NCI-H82 treated with DMSO at 0.1 percent for 48 hours (cell line): Measurements from ENCODE around the gene MYH11.
"Not testable (repeated sequence)": the region's sequence is repeated elsewhere in the genome, so short reads cannot be mapped to it uniquely, and the experiment has no call there.

Experiments
- DNase-seq: peaks from one replicate; lab custom pipeline; 2025; ENCODE audit not compliant: unreplicated experiment; lab: John Stamatoyannopoulos, UW

MYH11 gene

DNA sequence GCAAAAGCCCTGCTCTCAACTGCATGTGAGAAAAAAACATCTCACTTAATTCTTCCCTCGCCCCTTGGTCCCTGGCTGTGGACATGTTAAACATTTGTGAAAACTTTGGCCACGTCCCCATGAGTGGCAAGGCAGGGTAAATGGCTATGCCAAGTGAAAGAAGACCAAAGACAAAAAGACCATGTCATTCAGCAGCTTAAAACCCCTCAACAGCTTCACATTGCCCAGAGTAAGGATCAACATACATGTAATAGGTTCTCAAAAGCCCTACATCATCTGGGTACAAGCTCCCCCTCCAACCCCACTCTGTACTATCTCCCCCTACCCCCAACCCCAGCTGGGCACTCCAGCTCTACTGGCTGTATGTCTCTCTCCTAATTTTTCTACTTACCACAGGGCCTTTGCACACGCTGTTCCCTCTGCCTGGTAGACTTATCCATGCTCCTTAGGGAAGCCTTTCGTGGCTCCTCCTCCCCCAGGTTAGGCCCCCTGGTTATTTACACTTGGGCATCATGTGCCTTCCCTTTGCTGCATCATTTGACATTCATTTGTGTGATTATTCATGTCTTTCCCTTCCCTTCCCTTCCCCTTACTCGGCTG is 131.1 kb downstream of the MYH11 start:
- no peak for DNase-seq

GRCh38 chr16:15723808-15724207 is 133.0 kb downstream of the MYH11 start:
- no peak for DNase-seq

DNA sequence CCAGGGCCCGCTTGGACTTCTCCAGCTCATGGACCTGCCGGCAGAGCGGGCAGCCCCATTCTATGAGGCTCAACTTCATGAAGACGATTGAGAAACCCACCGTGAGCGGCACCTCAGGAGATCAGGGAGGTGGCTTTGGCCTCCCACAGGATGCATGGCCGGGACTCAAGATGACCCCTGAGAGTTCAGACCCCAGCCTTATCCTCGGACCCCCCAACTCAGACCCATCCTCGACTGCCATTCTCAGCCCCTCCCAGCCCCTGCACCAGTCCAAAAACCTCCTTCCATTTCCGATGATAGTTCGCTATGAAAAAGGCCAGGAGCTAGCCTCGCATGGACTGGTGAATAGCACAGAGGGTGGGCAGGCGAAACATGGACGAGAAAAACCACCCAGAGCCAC is 135.8 kb downstream of the MYH11 start:
- DNase-seq: no peak

- DNase-seq: no peak
Measured at GRCh38 chr16:15716694-15717447, 140.0 kb downstream of the MYH11 start.

DNA sequence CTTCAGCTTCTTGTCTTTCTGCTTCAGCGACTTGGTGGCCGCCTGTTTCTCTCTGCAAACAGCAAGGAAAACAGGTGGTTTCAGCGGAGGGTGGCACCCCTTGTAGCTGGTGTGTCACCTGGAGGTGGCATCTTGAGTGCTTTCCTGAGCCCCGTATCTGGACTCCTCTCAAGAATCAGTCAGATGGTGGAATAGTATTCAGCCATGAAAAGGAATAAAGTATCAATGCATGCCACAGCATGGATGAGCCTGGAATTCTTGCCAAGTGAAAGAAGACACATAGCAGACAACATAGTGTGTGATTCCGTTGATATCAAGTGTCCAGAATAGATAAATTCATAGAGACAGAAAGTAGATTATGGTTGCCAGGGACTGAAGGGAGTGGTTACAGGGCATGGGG is 141.6 kb downstream of the MYH11 start:
- no peak for DNase-seq

DNA sequence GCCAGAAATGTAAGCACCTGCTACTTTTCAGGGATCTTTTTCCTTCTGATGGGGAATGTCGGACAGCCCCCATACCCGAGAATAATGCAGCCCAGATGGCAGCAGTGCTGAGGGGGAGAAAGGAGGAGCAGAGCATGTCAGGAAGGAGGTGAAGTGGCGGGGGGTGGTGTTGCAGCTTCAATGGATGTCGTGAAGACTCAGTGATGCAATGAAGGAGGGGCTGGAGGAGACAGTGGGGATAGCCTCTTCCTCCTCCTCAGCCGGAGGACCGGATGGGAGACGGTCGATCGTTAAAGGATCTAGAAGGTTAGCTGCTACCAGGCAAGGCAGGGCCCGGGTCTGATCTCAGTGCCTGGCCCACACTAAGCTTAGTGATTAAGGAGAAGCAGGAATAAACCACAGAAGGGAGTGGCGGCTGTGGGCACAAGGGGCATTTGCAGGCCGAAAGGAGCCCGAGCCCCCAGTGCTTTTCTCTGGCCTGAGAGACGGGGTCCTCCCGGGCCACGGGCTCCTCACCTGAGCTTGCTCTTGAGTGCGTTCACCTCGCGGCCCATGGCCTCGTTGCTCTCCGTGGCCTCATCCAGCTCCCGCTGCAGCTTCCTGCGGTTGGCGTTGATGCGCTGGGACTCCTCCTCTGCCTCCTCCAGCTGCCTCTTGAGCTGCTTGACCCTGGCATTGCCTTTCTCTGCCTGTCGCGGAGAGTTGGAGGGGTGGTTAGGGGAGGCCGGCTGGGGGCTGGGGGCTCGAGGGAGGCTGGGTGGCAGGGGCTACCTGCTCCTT is 142.2 kb downstream of the MYH11 start:
- DNase-seq: no peak

DNA sequence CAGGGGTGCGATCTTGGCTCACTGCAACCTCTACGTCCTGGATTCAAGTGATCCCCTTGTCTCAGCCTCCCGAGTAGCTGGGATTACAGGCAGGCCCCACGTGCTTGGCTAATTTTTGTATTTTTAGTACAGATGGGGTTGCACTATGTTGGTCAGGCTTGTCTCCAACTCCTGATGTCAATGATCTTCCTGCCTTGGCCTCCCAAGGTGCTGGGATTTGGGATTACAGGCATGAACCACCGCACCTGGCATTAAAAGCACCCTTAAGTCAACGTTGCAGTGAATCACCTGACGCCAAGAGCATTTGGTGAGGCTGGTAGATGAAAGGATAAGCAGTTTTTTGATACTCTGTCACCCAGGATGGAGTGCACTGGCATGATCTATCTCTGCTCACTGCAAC is 147.8 kb downstream of the MYH11 start:
- DNase-seq: no peak

DNA sequence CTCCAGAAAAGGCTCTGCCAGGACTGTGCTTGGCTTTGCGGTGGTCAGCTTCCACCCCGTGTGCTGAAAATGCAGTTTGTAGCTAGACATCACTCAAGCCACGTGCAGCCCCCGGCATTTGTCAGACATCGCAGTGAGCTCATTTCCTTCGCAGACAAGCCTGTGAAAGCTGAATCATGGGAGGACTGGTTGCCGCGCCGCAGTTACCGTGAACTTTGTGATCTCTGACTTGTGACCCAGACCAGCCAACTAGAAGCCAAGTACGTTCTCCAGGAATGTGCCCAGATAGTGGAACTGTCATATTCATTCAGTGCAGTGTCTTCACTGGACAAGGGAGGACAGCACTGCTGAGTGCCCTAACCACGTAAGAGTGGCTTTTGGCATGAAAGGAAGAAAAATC is 148.7 kb downstream of the MYH11 start:
- no peak for DNase-seq

- DNase-seq: no peak
Measured at GRCh38 chr16:15707332-15707731, 149.5 kb downstream of the MYH11 start.

GRCh38 chr16:15705064-15705565 is 151.7 kb downstream of the MYH11 start:
- DNase-seq: no peak

- peak; percentile 34 for DNase-seq
Measured at GRCh38 chr16:15704545-15704987, 152.3 kb downstream of the MYH11 start.

- DNase-seq: no peak
Measured at GRCh38 chr16:15703029-15703736, 153.6 kb downstream of the MYH11 start.

- DNase-seq: no peak
Measured at GRCh38 chr16:15701975-15702970, 154.6 kb downstream of the MYH11 start.

GRCh38 chr16:15701367-15701766 is 155.5 kb downstream of the MYH11 start:
- DNase-seq: no peak

DNA sequence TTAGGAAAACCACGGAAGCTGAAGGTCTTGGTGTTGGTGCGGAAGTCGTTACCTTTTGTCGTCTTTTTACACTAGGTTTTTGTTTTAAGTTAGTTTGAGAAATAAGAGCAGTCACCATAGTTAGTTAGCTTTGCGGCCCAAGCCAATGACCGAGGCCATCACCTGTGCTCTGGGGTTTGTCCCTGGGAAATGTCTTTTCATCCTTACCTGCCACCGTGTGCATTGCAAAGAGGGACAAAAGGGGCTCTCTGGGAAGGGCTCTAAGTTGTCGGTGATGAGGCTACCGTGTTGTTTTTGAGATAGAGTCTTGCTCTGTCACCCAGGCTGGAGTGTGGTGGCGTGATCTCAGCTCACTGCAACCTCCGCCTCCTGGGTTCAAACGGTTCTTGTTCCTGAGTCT is 157.0 kb downstream of the MYH11 start:
- DNase-seq: no peak

GRCh38 chr16:15694499-15694898 is 162.3 kb downstream of the MYH11 start:
- DNase-seq: no peak

GRCh38 chr16:15692508-15692907 is 164.3 kb downstream of the MYH11 start:
- not testable (repeated sequence) for DNase-seq

GRCh38 chr16:15691046-15691445 is 165.8 kb downstream of the MYH11 start:
- no peak for DNase-seq

- DNase-seq: no peak
Measured at GRCh38 chr16:15690296-15690695, 166.5 kb downstream of the MYH11 start.

DNA sequence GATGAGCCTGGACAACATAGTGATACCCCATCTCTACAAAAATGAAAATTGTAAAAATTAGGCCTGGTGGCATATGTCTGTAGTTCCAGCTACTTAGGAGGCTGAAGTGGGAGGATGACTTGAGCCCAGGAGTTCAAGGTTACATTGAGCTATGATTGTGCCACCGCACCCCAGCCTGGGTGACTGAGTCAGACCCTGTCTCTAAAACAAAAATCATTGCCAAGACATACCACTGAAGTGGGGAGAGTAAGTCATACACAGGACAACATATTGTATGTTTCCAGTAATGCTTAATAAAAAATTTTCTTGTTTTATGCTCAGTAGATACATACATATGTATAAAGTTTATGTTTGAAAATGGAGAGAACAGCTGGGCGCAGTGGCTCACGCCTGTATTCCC is 167.5 kb downstream of the MYH11 start:
- DNase-seq: no peak
